Ovary (tissue), 9 donors: ENCODE data around the gene IDI1. TPM values are rescaled to one million over a fixed set of nuclear protein-coding genes. Genes with fewer than 3 reads are reported as not detected.

ENCODE experiments used
- DNase-seq, 5 donors: peaks; one replicate each; pipeline ENCODE4 v3.0.0-alpha.2; 2019 to 2020
- H3K27ac ChIP-seq, 2 donors: fragments of 200-600 bp; one replicate each; pipeline versions ENCODE4 v1.5.1 to v1.8.0; 2019 to 2022
- H3K27me3 ChIP-seq: fragments of 200-600 bp; one replicate; pipeline ENCODE4 v1.8.0; 2022
- H3K36me3 ChIP-seq: fragments of 200-600 bp; sonication (generic); one replicate; pipeline ENCODE4 v1.5.1; 2019
- H3K4me1 ChIP-seq: one replicate; pipeline ENCODE4 v1.8.1; 2013; ENCODE audit warnings: mild to moderate bottlenecking, moderate library complexity; ENCODE audit not compliant: insufficient read depth
- H3K4me3 ChIP-seq: fragments of 200-600 bp; sonication (generic); one replicate; pipeline ENCODE4 v1.5.1; 2017
- H3K9me3 ChIP-seq, 2 donors: fragments of 200-600 bp in 1 of 2; sonication (generic) in 1 of 2; one replicate each; pipeline versions ENCODE4 v1.5.1 to v1.8.1; 2013 to 2019; ENCODE audit warnings: mild to moderate bottlenecking in 1 of 2, moderate library complexity in 1 of 2
- EP300 ChIP-seq: sonication (generic); formaldehyde crosslinking; IDR thresholded peaks from one replicate; pipeline ENCODE4 v1.6.1; 2017; ENCODE audit warnings: antibody characterized with exemption
- POLR2A ChIP-seq: fragments of 450-650 bp; IDR thresholded peaks from one replicate; pipeline ENCODE4 v1.6.1; 2017; ENCODE audit warnings: antibody characterized with exemption, mild to moderate bottlenecking, moderate library complexity
- WGBS, 3 donors: extraction: QIAGEN DNeasy Blood & Tissue Kit in 1 of 3; methylation state at CpG; one replicate each; pipeline versions ENCODE4 v1.1.5 to v1.1.7; 2013 to 2017; 5-methylcytosine and 5-hydroxymethylcytosine counted together
- intact Hi-C, 4 donors: fragments of 100-400 bp; cut with DNase I; formaldehyde crosslinking; loops; one replicate each; pipeline versions ENCODE4 v1.11.0 to v1.15.1; 2022 to 2023
- polyA plus RNA-seq, 2 donors: library from polyadenylated mRNA; stranded (reverse); fragments of 200-250 nt in 1 of 2; fragments of 350-450 nt in 1 of 2; fragmentation: Illumina TruSeq in 1 of 2; extraction: RNeasy Lipid Tissue Mini Kit (QIAGEN cat#74804) in 1 of 2; gene quantifications; one replicate each; pipeline ENCODE4 v1.2.3, GENCODE V29; 2013 to 2014
- total RNA-seq, 7 donors: library from RNA; depleted of rRNA in 2 of 7; stranded (reverse); fragments of >200 nt in 2 of 7; fragmentation: NEBNext Ultra II Directional in 3 of 7; extraction: Animal tissue kit (Norgen Biotek cat#: 25700) in 3 of 7; gene quantifications; one replicate each; pipeline versions ENCODE4 v1.1.0 to v1.2.4, GENCODE V29; 2016 to 2023
- TF ChIP-seq, protein P1 (sequence below), 3 donors: fragments of 450-650 bp in 2 of 3; fragments of 200-600 bp in 1 of 3; IDR thresholded peaks; one replicate each; pipeline versions ENCODE4 v1.5.1 to v1.8.0; 2016 to 2022; ENCODE audit warnings: antibody characterized with exemption in 3 of 3, mild to moderate bottlenecking in 1 of 3
- donor health status: DM: no; HTN: no; CAD: no; lungs with moderate emphysema.
- donor health status: DM: no; HTN: no; CAD: no.
- donor health status: Bipolar disorder and iron deficiency.
- donor health status: DM: yes; HTN: yes; CAD: no.
- donor health status: DM: no; HTN: no; CAD: no.
- donor health status: DM: yes; HTN: yes; CAD: no.

The IDI1 gene
- total and polyA plus RNA-seq, 9 donors, result 17.3 to 99.0 (median 24.4) TPM

DNA sequence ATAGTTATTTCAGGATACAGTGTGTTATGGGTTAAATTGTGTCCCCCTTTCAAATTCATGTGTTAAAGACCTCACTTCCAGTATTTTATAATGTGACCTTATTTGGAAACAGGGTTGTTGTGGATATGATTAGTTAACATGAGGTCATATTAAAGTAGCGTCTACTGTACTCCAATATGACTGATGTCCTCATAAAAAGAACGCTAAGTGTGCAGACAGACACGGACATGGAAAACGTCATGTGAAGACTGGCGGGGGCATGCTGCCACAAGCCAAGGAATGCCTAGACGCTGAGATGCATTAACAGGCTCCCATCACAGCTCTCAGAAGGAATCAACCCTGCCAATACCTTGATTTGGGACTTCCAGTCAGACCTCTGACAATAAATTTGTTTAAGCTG is 5.8 kb upstream of the IDI1 start:
- Histone ChIP-seq H3K9me3 (no peaks in the 10 kb centered on the region), H3K36me3 (no peaks in the 10 kb centered on the region), H3K4me1 (peaks cover 11% of the 10 kb centered on the region), H3K27me3 (no peaks in the 10 kb centered on the region), H3K27ac (no peak overlapping the region), H3K4me3 (no peak overlapping the region)
- whole genome bisulfite sequencing, 3 donors, result 66 to 75% (median 70%) methylated on average over 6 of the region's 6 CpGs
- DNase-seq, result no peak
- intact Hi-C loops, result loop anchor here in 2 of 4 donors (10.0 kb wide), 2 partner anchors 120 to 370 kb away; partner anchors contain the start of genes DIP2C (in 1 of the 2) and LARP4B (in 1 of the 2)
- TF ChIP-seq, protein P1, sequence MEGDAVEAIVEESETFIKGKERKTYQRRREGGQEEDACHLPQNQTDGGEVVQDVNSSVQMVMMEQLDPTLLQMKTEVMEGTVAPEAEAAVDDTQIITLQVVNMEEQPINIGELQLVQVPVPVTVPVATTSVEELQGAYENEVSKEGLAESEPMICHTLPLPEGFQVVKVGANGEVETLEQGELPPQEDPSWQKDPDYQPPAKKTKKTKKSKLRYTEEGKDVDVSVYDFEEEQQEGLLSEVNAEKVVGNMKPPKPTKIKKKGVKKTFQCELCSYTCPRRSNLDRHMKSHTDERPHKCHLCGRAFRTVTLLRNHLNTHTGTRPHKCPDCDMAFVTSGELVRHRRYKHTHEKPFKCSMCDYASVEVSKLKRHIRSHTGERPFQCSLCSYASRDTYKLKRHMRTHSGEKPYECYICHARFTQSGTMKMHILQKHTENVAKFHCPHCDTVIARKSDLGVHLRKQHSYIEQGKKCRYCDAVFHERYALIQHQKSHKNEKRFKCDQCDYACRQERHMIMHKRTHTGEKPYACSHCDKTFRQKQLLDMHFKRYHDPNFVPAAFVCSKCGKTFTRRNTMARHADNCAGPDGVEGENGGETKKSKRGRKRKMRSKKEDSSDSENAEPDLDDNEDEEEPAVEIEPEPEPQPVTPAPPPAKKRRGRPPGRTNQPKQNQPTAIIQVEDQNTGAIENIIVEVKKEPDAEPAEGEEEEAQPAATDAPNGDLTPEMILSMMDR (IDR thresholded peaks at IDR 0.05), result no peak
- no peak for TF ChIP-seq EP300
- TF ChIP-seq POLR2A, result no peak

DNA sequence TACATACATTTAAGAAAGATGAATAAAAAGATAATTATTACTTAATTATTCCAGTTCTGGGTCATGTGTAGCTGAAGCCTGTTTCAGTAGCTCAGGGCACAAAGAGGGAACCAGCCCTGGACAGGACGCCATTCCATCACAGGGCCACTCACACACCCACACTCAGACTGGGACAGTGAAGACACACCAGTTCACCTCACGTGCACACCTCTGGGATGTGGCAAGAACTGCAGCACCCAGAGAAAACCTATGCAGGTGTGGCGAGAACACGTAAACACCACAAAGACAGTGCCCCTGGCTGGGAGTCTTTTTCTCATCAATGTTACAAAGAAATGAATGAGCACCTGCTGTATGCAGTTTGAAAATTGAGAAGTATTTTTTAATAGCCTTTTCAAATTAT is 1.6 kb upstream of the IDI1 start:
- intact Hi-C loops, result loop anchor here in 2 of 4 donors (10.0 kb wide), 2 partner anchors 116 to 366 kb away; partner anchors contain the start of genes DIP2C (in 1 of the 2) and LARP4B (in 1 of the 2)
- Histone ChIP-seq H3K4me3 (no peak overlapping the region), H3K36me3 (no peaks in the 10 kb centered on the region), H3K27ac (no peak overlapping the region), H3K9me3 (no peaks in the 10 kb centered on the region), H3K27me3 (no peaks in the 10 kb centered on the region), H3K4me1 (peaks cover 10% of the 10 kb centered on the region)
- no peak for DNase-seq
- no peak for TF ChIP-seq POLR2A
- TF ChIP-seq EP300, result no peak
- TF ChIP-seq, protein P1 (IDR thresholded peaks at IDR 0.05), result no peak
- WGBS, 3 donors, result 74 to 80% (median 79%) methylated on average over 4 of the region's 4 CpGs

DNA sequence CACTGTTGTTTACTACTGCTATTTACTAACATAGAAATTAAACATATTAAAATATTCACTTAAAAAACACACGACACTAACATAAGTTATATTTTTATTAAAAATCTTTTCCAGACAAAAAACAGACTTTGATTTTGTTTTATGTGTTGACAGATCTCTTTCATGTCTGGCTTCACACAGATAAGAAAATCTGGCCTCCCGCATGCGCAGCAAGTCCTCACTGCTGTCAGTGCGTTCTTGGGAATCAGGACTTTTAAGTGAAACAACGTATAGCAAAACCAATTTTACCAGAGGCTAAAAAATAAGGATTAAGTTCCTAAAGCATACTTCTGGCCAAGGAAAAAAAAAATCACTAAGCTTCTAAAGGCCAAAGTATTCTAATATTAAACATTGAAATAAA is 1.2 kb upstream of the IDI1 start:
- Histone ChIP-seq H3K36me3 (no peaks in the 10 kb centered on the region), H3K4me3 (peak overlapping the region; percentile 94), H3K9me3 (no peaks in the 10 kb centered on the region), H3K27ac (no peak overlapping the region), H3K27me3 (no peaks in the 10 kb centered on the region), H3K4me1 (peaks cover 8% of the 10 kb centered on the region)
- DNase-seq, result no peak
- WGBS, 3 donors, result 26 to 42% (median 38%) methylated on average over 5 of the region's 5 CpGs
- TF ChIP-seq POLR2A, result no peak
- TF ChIP-seq, protein P1 (IDR thresholded peaks at IDR 0.05), result no peak
- no peak for TF ChIP-seq EP300
- intact Hi-C loops, result loop anchor here in 2 of 4 donors (10.0 kb wide), 2 partner anchors 115 to 365 kb away; partner anchors contain the start of genes DIP2C (in 1 of the 2) and LARP4B (in 1 of the 2)

DNA sequence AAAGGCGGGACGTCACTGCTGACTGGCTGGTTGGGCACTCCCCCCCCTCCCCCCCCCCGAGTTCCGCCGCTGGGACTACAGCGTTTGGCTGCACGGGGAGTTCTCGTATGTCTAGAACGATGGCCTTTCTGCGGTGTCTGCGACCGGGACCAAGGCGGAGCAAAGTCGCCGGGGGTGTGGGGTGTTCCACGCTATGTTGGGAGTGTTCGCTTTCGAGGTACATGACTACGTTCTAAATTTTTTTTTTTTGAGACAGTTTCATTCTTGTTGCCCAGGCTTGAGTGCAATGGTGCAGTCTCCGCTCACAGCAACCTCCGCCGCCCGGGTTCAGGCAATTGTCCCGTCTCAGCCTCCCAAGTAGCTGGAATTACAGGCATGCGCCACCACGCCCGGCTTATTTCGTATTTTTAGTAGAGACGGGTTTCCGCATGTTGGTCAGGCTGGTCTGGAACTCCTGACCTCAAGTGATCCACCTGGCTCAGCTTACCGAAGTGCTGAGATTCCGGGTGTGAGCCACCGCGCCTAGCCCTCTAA is 573 bp upstream of the IDI1 start:
- DNase-seq, result no peak
- intact Hi-C loops, result loop anchor here in 1 of 4 donors (2.0 to 5.0 kb wide), 2 partner anchors 62 to 119 kb away; partner anchors contain the start of genes GTPBP4 and LARP4B
- peak overlapping the region; percentile 94 for H3K4me3 ChIP-seq
- no peaks in the 10 kb centered on the region for H3K27me3 ChIP-seq
- no peak for TF ChIP-seq EP300
- TF ChIP-seq POLR2A, result no peak
- TF ChIP-seq, protein P1 (IDR thresholded peaks at IDR 0.05), result no peak
- H3K4me1 ChIP-seq, result peaks cover 5% of the 10 kb centered on the region
- peak overlapping the region; percentile 93 to 100 for H3K27ac ChIP-seq
- no peaks in the 10 kb centered on the region for H3K9me3 ChIP-seq
- no peaks in the 10 kb centered on the region for H3K36me3 ChIP-seq
- WGBS, 3 donors, result 1% methylated on average over 34 of the region's 34 CpGs
